NCI-H1048 (cell line): Measurements from ENCODE around the gene ARMC8.

ENCODE experiments used
- DNase-seq: peaks from one replicate; lab custom pipeline; 2025; lab: John Stamatoyannopoulos, UW

Gene ARMC8

DNA sequence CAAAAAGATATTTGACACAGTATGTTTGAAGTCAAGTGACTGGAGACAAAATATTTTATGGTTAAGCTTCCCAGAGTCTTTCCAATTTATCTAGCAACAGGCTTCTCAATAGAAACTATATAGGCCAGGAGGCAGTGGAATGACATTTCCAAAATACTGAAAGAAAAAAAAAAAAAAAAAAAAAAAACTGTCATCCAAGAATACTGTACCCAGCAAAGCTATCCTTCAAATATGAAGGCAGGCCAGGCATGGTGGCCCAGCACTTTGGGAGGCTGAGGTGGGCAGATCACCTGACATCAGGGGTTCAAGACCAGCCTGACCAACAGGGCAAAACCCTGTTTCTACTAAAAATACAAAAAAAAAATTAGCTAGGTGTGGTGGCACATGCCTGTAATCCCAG is 121.7 kb downstream of the ARMC8 start:
- no peak for DNase-seq

DNA sequence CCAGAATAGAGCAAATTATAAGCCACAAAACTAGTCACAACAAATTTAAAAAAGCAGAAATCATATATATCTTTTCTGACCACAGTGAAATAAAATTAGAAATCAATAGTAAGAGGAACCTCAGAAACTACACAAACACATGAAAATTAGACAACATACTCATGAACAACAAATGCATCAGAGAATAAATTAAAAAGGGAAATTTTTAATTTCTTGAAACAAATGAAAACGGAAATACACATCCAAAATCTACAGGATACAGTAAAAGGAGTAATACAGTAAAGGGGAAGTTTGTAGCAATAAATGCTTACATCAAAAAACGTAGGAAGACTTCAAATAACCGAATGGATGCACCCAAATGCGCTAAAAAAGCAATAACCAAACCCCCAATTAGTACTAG is 123.4 kb downstream of the ARMC8 start:
- no peak for DNase-seq

DNA sequence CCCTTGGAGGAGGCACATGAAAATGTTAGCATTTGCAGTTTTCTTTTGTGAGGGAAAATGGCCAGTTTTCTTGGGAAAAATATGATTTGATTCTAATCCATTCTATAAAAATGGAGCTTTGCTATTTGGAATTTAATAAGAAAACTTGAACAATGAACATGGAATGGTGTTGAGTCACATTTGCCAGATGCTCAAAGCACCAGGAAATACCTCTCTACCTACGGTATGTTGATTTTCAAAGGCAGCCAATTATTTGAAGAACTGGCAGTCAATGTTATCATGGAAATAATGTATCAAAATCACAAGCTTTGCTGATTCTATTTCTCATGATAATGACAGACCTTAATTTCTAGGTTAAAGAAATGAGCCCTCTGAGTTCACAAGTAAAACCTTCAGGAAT is 127.7 kb downstream of the ARMC8 start:
- no peak for DNase-seq

DNA sequence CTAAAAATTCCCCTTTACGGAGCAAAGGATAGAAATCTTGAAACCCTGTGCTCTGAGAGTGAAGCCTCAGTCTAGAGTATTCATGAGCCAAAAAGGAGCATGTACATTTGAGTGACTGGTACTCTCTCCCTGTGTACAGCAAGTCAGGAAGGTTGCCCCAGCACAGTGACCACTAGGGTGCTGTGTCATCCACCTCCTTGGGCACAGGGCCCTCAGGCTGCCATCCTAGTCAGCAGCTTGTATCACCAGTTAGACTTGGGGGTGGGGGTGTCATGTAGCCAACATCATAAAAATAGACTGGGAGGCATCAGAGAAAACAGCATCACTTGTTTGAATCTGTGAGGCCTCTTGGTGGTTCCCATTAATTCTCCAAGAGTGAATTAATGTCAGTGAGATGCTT is 130.6 kb downstream of the ARMC8 start:
- DNase-seq: no peak

DNA sequence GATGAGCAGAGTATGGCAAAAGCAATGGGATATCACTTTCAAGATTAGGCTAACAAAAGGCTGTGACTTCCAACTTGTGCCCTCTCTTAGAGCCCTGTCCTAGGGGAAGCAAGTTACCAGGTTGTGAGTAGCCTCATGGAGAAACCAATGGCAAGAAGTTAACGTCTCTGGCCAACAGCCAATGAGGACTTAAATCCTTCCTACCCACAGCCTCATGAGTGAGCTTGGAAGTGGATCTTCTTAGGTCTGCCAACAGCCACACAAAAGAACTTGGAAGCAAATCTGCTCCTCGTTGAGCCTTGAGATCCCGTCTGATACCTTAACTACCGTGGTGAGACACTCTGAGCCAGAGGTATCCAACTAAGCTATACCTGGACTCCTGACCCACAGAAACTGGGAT is 136.9 kb downstream of the ARMC8 start:
- DNase-seq: no peak

DNA sequence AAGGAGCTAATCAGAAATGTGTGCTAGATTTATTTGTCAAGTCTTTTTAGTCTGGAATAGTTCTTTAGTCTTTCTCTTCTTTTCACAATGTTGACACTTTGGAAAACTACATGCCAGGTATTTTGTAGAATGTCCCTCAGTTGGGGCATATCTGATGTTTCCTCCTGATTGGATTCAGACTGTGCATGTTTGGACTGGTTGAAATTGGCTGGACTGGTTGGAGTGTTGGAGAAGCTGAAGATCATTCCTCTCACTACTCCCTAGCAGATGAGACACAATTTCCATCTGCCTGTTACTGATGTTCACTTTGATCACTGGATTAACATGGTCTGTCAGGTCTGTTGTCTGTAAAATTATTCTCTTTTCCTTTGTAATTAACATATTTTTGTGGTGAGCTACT is 138.9 kb downstream of the ARMC8 start:
- DNase-seq: no peak

DNA sequence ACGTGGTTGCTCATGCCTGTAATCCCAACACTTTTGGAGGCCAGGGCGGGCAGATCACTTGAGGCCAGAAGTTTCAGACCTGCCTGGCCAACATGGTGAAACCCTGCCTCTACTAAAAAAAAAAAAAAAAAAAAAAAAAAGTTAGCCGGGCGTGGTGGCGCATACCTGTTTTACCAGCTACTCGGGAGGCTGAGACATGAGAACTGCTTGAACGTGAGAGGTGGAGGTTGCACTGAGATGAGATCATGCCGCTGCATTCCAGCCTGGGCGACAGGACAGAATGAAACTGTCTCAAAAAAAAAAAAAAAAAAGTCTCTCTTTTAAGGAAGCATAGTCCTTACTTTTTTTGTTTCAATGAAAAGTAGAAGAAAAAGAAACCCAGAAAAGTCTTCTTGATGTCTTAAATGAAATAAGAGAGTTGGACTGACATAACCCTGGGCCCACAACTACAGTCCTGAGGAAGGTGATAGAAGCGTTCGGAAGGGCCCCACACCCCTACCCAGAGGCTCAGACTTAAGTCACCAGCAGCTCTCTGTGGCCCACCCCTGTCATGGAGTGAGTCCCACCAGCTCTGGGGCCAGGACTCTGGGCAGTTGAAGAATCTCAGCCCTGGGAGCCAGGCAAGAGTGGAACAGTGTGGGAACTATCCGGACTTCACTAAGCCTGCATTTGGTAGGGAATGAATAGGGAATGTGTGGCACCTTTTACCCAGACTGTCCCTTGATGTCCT is 139.9 kb downstream of the ARMC8 start:
- no peak for DNase-seq

DNA sequence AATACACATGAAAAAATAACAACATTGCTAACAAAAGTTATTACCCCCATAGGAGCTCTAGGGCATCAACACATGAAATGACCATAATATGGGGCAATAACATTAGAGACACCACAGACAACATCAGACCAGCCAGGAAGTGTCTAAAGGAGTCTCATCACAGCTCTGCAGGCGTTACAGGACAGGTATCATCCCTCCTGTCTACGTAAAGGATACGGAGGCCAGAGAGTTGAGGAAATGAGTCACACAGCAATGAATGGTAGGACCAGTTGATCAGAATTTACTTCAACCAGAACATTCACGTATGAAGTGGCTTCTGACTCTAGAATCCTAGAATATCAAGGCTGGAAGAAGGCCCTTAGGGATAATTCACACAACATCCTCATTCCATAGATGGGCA is 140.7 kb downstream of the ARMC8 start:
- no peak for DNase-seq

DNA sequence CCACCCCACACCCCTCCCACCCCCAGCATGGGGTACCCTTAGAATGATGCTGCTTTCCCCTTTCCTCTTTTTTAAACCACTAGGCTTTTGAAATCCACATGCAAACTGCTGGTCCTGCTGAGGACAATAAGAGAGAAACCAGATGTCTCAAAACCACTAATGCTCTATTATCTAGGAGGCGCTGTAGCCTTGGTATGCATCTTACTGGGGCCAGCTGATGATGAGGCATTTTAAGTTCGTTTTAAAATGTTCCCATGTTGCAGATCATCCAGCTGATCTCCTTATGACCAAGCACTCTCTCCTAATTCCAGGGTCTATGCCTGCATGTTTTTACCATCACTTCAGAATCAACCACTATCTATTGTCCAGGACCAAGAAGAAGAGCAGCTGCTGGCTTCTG is 141.2 kb downstream of the ARMC8 start:
- no peak for DNase-seq

DNA sequence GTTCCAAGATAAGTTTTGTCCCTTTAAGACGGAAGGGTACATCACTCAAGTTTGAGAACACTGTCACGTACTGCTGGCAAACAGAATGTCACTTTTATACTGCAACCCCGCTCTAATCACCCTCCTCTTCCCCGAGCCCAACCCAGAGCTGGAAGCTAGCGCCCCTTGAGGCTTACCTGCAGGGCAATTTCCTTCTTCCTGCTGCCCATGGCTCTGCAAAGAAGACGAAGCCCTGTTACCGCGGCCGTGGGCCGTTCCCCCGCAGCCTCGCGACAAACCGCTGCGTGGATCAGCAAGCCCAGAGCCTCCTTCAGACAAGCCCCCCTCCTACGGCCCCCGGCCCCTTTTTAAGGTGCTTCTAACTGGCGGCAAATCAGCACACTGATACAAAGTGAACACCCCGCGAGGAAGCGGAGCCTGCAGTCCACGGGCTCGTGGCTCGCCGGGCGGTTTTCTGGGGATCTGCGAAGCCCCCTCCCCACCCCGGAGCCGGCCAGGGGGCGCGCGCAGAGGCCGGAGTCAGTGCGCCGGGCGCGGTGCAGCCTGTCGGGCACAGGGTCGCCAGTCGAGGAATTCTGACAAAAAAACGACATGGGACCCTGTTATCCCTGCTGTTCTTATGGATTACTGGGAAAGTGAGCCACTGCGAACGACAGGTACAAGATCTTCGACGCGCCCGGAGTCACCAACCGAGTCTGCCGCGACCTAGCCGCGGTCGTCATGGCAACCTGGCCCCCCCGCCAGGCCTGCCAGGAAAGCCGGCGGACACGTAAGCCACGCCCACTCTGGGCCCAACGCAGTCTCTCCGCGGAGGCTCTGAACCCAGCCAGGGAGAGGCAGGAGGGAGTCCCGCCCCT is 142.3 kb downstream of the ARMC8 start, which contains the start of gene NME9:
NME9 (minus strand) TSS at position 725 of the 857 bp plus-strand sequence; CDS start at position 209, 516 bp downstream.
- peak; percentile 89 for DNase-seq

DNA sequence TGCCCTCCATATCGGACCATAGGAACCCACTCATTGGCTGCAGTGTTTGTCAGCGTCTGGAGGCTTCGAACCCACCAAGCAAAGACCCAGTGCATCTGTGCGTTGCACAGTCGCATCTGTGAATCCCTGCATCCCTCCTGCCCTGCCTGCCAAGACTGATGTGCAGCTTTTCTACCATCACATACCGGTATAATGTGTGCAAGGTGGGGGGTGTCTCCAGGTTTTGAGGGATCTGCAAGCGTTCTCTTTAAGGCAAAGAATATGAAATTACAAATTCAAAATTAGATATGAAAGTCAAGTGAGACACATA is 142.8 kb downstream of the ARMC8 start:
- DNase-seq: no peak

DNA sequence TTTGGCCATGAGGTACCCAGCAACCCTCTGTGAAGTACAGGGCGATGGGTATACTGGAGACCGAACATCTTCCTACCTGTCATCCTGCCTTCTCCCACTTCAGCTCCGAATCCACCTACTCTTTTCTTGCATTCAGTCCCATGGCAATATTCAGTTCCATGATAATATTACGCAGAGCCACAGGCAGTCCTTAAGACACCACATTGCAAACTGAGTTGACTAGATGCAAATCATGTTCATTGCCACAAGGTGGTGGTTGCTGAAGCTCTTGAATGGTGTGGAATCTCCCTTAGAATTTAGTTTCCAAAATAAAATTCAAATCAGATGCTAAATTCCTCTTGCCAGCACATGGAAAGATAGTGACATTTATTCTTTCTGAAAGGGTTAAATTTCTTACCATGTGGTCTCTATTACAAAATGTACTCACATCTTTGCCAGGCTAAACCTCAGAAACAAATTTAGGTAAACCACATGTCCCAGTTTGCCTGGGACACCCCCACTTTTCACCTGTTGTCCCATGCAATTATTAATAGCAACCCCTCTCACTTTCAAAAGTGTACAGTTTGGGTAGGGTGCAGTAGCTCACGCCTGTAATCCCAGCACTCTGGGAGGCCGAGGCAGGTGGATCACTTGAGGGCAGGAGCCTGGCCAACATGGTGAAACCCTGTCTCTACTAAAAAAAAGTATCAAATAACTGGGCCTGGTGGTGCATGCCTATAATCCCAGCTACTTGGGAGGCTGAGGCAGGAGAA is 144.2 kb downstream of the ARMC8 start:
- no peak for DNase-seq

DNA sequence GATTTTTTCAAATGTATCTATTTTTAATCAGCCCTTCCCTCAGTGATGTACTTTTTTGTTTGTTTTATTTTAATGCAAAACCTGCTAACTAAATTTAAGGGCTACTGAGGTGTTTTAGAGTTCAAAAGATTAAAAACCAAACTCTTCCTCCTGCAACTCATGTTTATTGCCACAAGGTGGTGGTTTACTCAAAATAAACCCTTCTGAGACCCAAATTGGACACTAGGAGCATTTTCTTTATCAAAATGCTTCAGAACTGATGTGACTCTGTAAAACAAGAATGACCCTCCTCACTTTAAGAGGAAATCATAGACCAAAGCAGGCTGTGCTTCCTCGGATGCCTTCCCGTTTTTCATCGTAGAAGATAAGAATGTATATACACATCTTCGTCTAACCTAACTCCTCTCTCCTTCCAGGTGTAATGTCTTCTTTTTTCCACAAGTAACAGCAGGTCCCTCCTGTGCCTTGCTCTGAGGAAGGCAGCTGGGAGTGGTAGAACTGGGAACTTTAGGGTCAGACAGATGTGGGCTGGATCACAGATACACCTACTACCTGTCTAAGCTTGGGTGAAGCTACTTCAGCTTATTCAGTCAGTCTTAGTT is 145.5 kb downstream of the ARMC8 start:
- no peak for DNase-seq

DNA sequence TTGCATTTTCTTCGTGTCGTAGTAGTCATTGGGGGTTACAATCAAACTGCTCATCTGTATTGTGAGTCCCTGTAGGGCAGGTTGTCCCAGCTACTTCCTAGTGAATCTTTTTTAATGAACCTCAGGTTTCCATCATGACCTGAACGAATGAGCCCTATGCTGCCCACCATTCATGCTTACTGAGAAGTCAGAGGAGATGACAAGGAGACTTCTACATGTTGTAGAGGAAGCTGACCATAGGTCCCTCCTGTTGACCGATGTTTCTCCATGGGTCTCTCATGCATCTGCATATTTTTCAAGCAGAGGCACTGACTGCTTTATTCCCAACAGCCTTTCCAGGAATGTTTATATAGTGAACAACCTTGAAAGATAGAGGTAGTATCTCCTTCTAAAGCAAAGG is 147.5 kb downstream of the ARMC8 start:
- no peak for DNase-seq

DNA sequence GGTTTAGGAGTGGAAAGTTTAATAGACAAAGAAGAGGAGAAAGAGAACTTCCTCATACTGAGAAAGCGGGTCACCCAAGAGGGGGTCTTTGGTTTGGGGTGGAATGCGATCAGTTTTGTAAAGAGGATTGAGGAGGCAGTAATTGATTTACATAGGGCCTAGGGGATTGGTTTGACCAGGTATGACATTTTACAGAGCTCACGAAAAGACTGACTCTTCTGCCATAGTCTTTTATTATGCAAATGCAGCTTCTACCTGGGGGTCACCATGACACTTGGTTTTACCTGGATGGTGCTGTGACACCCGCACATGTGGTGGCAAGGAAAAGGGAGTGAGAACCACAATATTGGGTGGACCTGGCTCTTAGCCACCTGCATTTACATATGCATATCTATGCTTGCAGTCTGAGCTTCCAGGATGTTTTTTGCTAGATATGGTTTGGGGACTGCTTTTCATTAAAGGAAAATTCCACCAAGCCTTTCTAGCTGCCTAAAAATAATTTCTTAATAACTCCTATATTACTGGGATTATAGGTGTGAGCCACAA is 149.4 kb downstream of the ARMC8 start:
- no peak for DNase-seq

DNA sequence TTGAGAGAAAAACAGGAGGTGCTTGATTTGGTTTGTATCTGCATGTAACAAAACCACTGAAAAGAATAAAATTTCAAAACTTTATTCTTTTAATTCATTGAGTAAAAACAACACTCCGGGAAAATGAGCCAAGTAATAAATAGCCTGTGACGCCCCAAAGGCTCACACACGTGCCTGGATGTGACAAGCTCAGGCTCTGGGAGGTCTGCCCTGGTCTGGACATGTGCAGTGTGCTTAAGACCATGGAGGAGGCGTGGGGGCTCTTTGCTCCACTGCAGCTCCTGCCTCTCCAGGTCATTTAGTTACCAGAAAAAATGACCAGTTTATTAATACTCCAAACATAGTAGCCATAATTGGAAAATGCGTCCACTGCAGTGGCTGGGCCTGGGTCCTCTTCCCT is 151.1 kb downstream of the ARMC8 start:
- no peak for DNase-seq

DNA sequence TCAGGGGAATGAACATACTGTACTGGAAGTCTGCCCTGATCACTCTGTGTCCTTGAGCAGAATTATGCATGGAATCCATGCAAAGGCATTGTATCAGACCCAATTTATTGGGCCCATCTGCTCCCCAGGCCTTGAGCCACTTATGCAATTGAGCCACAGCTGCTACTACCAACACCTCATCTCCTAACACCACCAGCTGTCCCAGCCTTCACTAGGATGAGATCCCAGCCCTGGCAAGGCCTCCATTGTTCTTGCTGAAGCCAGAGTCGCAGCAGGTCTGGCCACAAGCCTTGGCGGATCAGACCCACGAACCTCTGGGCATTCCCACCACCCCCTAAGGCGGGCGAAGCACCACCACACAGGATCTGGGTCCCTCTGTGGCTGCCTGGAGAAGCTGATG is 151.7 kb downstream of the ARMC8 start:
- no peak for DNase-seq

DNA sequence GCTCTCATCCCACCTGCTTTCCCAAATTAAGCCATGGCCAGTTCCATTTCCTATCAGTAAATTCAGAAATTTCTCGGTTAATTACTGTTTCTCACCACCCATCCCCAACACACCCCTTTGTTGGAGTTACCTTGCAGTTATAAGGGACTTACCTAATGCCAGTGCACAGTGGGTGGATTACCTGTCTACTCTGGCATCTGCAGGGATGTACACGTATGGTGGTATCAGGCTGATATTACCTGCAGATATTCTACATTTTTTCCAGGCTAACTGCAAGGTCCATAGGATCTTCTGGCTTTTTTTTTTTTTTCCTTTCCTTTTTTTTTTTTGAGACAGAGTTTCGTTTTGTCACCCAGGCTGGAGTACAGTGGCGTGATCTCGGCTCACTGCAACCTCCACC is 153.4 kb downstream of the ARMC8 start:
- no peak for DNase-seq

DNA sequence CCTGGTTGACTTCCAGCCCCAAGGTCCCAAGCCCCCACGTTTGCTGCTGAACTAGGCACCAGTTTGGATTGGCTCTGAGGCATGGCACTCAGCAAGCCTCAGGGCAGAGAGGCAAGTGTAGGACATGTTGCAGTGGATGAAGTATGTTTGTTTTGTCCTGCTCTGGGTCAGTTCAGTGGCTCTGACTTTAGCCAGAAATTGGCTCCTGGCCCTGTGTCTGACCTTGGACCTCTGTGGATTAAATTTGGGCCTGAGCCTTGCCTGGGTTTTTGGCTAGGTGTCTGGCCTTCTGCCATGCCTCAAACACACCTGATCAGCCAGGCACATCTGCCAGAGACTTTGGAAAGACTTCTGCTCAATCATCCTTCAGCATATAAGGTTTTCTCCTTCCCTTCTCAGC is 157.7 kb downstream of the ARMC8 start:
- no peak for DNase-seq
